ENCODE measurements around the gene KTN1. TPM values are rescaled to one million over a fixed set of nuclear protein-coding genes. Genes with fewer than 3 reads are reported as not detected.
A peak's percentile ranks its signal among the peaks of the same experiment; 100 is the strongest.

The KTN1 gene
- total and polyA plus RNA-seq, 2 experiments from 2014 or later, result 124 to 607 TPM

GRCh38 chr14:55600784-55601561 is 21.0 kb downstream of the KTN1 start:
- peak overlapping the region; percentile 76 for H3K27ac Mint-ChIP-seq
- Histone ChIP-seq H3K36me3 (ENCODE audit: insufficient read depth) (no peaks in the 10 kb centered on the region), H3K4me3 (no peak overlapping the region), H3K4me1 (ENCODE audit: insufficient read depth) (peaks cover 54% of the 10 kb centered on the region), H3K4me2 (peak overlapping the region; percentile 19), H2AFZ (no peak overlapping the region), H3K27me3 (ENCODE audit: insufficient read depth) (no peaks in the 10 kb centered on the region), H3K27ac (ENCODE audit: low read depth) (0 out of 2 replicates have a peak overlapping the region, but pooled peaks have one; percentile 4), H3K9me2 (ENCODE audit: insufficient read depth) (no peaks in the 10 kb centered on the region), H3F3A (replicated peaks; ENCODE audit: low read depth) (no peaks in the 10 kb centered on the region), H3K79me2 (replicated peaks; ENCODE audit: insufficient read depth) (peaks cover 100% of the 10 kb centered on the region), H4K20me1 (replicated peaks; ENCODE audit: insufficient read depth) (no peaks in the 10 kb centered on the region; the same call in 1 of the 2 replicates)
- peaks cover 13% of the 10 kb centered on the region; the same call in 2 of the 3 replicates for H3K36me3 Mint-ChIP-seq (ENCODE audit: low read depth)
- peaks cover 1% of the 10 kb centered on the region for H3K27me3 Mint-ChIP-seq (ENCODE audit: insufficient read depth, low read depth, poor library complexity)
- peaks cover 3% of the 10 kb centered on the region; the same call in 2 of the 3 replicates for H3K9me3 Mint-ChIP-seq
- no peak for TF ChIP-seq EZH2 (IDR thresholded peaks at IDR 0.05; ENCODE audit: low read depth, unreplicated experiment)
- no peak for TF ChIP-seq ZNF462 (CRISPR knock-in tag; IDR thresholded peaks at IDR 0.05)
- no peak for TF ChIP-seq REST (IDR thresholded peaks at IDR 0.05; ENCODE audit: unreplicated experiment)
- TF ChIP-seq JUNB (IDR thresholded peaks at IDR 0.05; ENCODE audit: unreplicated experiment), result no peak
- TF ChIP-seq ETS1 (IDR thresholded peaks at IDR 0.05), result no peak
- TF ChIP-seq STAT1 (IDR thresholded peaks at IDR 0.05; ENCODE audit: unreplicated experiment), result no peak
- TF ChIP-seq ZNF331 (CRISPR knock-in tag; IDR thresholded peaks at IDR 0.05; ENCODE audit: low read depth), result no peak
- no peak for TF ChIP-seq POLR2AphosphoS5 (IDR thresholded peaks at IDR 0.05; ENCODE audit: low read depth)
- TF ChIP-seq NANOG (IDR thresholded peaks at IDR 0.05; ENCODE audit: borderline replicate concordance), result no peak
- TF ChIP-seq CREB1 (CRISPR knock-in tag; IDR thresholded peaks at IDR 0.05; ENCODE audit: low read depth), result no peak
- no peak for TF ChIP-seq ZNF114 (CRISPR knock-in tag; IDR thresholded peaks at IDR 0.05)
- TF ChIP-seq EZH2phosphoT487 (IDR thresholded peaks at IDR 0.05; ENCODE audit: unreplicated experiment), result no peak
- no peak for TF ChIP-seq CTCF (conservative IDR thresholded peaks at IDR 0.05; ENCODE audit: low read depth in 2 of 2)
- ATAC-seq (no peak), DNase-seq (ENCODE audit: low spot score) (no peak)
- no peak overlapping the region for H3K4me3 Mint-ChIP-seq
- peaks cover 22% of the 10 kb centered on the region for H3K4me1 Mint-ChIP-seq
